GM12891 (cell line): Measurements from ENCODE around the gene UQCR11.

Experiments used
- POLR2A ChIP-seq: IDR thresholded peaks from 2 replicates; pipeline ENCODE4 v1.6.1; 2011; ENCODE audit warnings: low read depth, low read length, control low read depth
- POLR2AphosphoS5 ChIP-seq: IDR thresholded peaks from 2 replicates; pipeline ENCODE4 v1.6.1; 2011; ENCODE audit warnings: low read depth, low read length, control low read depth
- SPI1 ChIP-seq: IDR thresholded peaks from 2 replicates; pipeline ENCODE4 v1.6.1; 2011; ENCODE audit warnings: low read depth, low read length, control low read depth
- TAF1 ChIP-seq: IDR thresholded peaks from 2 replicates; pipeline ENCODE4 v1.6.1; 2011; ENCODE audit warnings: low read depth, low read length, control low read depth

GRCh38 chr19:1580957-1581356 lies 24.3 kb downstream of the UQCR11 start:
- no peak for TF ChIP-seq SPI1
- TF ChIP-seq POLR2AphosphoS5 = no peak
- no peak for TF ChIP-seq TAF1
- no peak for TF ChIP-seq POLR2A
